ENCODE data around the gene KPNA3. TPM values are rescaled to one million over a fixed set of nuclear protein-coding genes. Genes with fewer than 3 reads are reported as not detected.

The KPNA3 gene
- polyA plus RNA-seq, 1 experiment, result 50.7 TPM

DNA sequence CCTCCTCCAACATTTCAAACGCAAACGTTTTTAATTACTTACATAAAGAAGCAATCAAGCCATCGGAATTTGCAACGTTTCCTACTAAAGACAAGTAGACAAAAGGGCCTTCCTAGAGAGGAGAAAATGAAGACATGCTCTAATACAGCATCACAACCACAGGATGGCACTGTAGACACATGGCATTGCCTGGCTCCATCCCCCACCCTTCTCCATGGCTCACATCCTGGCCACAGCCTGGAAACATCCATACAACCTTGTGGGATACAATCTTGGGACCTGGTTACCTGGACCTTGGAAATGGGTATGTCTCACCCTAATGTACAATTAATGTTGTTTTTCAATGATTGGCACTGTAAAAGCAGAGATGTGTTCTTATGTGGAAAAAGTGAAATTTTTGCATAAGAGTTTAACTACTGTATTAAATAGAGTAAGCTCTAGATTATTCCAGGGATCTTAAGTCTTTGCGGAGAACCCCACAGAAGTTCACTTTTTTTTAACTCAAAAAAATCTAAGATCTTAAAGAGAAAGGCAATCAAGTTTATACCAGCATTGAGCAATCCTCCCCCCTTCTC, 122.7 kb downstream of the KPNA3 start:
- H3K27ac ChIP-seq (ENCODE audit: low read depth, low read length), result no peak overlapping the region
- DNase-seq (ENCODE audit: low read depth, low spot score), result peak; percentile 54
- H3K27me3 ChIP-seq (ENCODE audit: control insufficient read depth, insufficient read depth, low read length), result no peaks in the 10 kb centered on the region
- TF ChIP-seq, protein P1, sequence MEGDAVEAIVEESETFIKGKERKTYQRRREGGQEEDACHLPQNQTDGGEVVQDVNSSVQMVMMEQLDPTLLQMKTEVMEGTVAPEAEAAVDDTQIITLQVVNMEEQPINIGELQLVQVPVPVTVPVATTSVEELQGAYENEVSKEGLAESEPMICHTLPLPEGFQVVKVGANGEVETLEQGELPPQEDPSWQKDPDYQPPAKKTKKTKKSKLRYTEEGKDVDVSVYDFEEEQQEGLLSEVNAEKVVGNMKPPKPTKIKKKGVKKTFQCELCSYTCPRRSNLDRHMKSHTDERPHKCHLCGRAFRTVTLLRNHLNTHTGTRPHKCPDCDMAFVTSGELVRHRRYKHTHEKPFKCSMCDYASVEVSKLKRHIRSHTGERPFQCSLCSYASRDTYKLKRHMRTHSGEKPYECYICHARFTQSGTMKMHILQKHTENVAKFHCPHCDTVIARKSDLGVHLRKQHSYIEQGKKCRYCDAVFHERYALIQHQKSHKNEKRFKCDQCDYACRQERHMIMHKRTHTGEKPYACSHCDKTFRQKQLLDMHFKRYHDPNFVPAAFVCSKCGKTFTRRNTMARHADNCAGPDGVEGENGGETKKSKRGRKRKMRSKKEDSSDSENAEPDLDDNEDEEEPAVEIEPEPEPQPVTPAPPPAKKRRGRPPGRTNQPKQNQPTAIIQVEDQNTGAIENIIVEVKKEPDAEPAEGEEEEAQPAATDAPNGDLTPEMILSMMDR (IDR thresholded peaks at IDR 0.05; ENCODE audit: low read depth, low read length), result peak; percentile 97
- POLR2A ChIA-PET, result no interaction called here
- CTCF ChIA-PET, result interaction anchor here (0.5 to 2.8 kb wide), 15 partner anchors 8 to 1399 kb away, joined by 3 to 9 read pairs (median 3); partner anchors contain the start of genes SPRYD7 and TRIM13
- H3K9me3 ChIP-seq (ENCODE audit: control insufficient read depth, insufficient read depth, low read length), result no peaks in the 10 kb centered on the region
- no peak overlapping the region for H3K4me3 ChIP-seq (ENCODE audit: low read depth, low read length)

DNA sequence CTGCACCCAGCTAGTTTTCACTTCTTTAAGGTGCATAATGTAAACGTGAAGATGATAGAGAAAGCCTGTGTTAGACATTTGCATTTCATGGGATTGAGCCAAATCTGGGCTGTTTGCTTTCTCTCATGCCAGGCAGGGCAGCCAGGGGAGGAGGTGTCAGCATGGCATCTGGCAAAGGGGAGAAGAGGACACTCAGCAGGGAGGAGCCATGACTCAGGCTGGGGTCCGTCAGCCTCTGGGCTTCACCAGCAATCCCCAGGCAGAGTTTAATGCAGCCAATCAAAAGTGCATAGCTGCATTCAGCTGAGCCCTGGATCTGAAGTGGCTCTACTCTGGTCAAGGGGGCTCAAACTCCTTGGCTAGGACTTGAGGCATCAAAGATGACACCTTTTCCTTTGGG, 124.7 kb downstream of the KPNA3 start:
- ChIA-PET CTCF (interaction anchor here (0.5 kb wide), 1 partner anchor 601 kb away, joined by 3 read pairs; no protein-coding TSS in a partner anchor), POLR2A (no interaction called here)
- Histone ChIP-seq H3K4me3 (ENCODE audit: low read depth, low read length) (no peak overlapping the region), H3K27me3 (ENCODE audit: control insufficient read depth, insufficient read depth, low read length) (no peaks in the 10 kb centered on the region), H3K9me3 (ENCODE audit: control insufficient read depth, insufficient read depth, low read length) (no peaks in the 10 kb centered on the region), H3K27ac (ENCODE audit: low read depth, low read length) (peak overlapping the region; percentile 31)
- TF ChIP-seq, protein P1 (IDR thresholded peaks at IDR 0.05; ENCODE audit: low read depth, low read length), result no peak
- DNase-seq (ENCODE audit: low read depth, low spot score), result no peak

- Histone ChIP-seq H3K4me3 (ENCODE audit: low read depth, low read length) (no peak overlapping the region), H3K27me3 (ENCODE audit: control insufficient read depth, insufficient read depth, low read length) (no peaks in the 10 kb centered on the region), H3K9me3 (ENCODE audit: control insufficient read depth, insufficient read depth, low read length) (no peaks in the 10 kb centered on the region), H3K27ac (ENCODE audit: low read depth, low read length) (no peak overlapping the region)
- DNase-seq (ENCODE audit: low read depth, low spot score), result no peak
- ChIA-PET POLR2A (no interaction called here), CTCF (no interaction called here)
- TF ChIP-seq, protein P1 (IDR thresholded peaks at IDR 0.05; ENCODE audit: low read depth, low read length), result no peak
These were observed 127.9 kb downstream of the KPNA3 start for GRCh38 chr13:49664606-49665005.

- POLR2A ChIA-PET, result no interaction called here
- no peaks in the 10 kb centered on the region for H3K27me3 ChIP-seq (ENCODE audit: control insufficient read depth, insufficient read depth, low read length)
- H3K27ac ChIP-seq (ENCODE audit: low read depth, low read length), result no peak overlapping the region
- DNase-seq (ENCODE audit: low read depth, low spot score), result no peak
- TF ChIP-seq, protein P1 (IDR thresholded peaks at IDR 0.05; ENCODE audit: low read depth, low read length), result no peak
- CTCF ChIA-PET, result no interaction called here
- H3K4me3 ChIP-seq (ENCODE audit: low read depth, low read length), result no peak overlapping the region
- no peaks in the 10 kb centered on the region for H3K9me3 ChIP-seq (ENCODE audit: control insufficient read depth, insufficient read depth, low read length)
These were observed 135.2 kb downstream of the KPNA3 start for GRCh38 chr13:49657241-49657641.

GRCh38 chr13:49655906-49656305, 136.6 kb downstream of the KPNA3 start:
- Histone ChIP-seq H3K27me3 (ENCODE audit: control insufficient read depth, insufficient read depth, low read length) (no peaks in the 10 kb centered on the region), H3K4me3 (ENCODE audit: low read depth, low read length) (no peak overlapping the region), H3K27ac (ENCODE audit: low read depth, low read length) (no peak overlapping the region), H3K9me3 (ENCODE audit: control insufficient read depth, insufficient read depth, low read length) (no peaks in the 10 kb centered on the region)
- TF ChIP-seq, protein P1 (IDR thresholded peaks at IDR 0.05; ENCODE audit: low read depth, low read length), result no peak
- CTCF ChIA-PET, result interaction anchor here (0.7 kb wide), 1 partner anchor 288 kb away, joined by 3 read pairs; no protein-coding TSS in a partner anchor
- POLR2A ChIA-PET, result no interaction called here
- DNase-seq (ENCODE audit: low read depth, low spot score), result no peak
